ENCODE measurements around the gene GPR35.

GRCh38 chr2:240643093-240643810 is 18.0 kb downstream of the GPR35 start:
- TF ChIP-seq CTCF (optimal IDR thresholded peaks at IDR 0.05 in 1 of 3, IDR thresholded peaks at IDR 0.05 in 1 of 3, conservative IDR thresholded peaks at IDR 0.05 in 1 of 3; ENCODE audit: extremely low read depth in 1 of 3, insufficient read depth in 2 of 3, low read length in 3 of 3) (no peak), EZH2 (IDR thresholded peaks at IDR 0.05; ENCODE audit: low read length) (no peak)
